Aorta (tissue), 5 donors: ENCODE results near the gene PAPPA. TPM values are rescaled to one million over a fixed set of nuclear protein-coding genes. Genes with fewer than 3 reads are reported as not detected.

Source experiments
- ATAC-seq: fragments of 200-7000 bp; cut with Tn5 transposase; one replicate; pipeline ENCODE4 v1.9.1; 2022; ENCODE audit warnings: moderate library complexity; ENCODE audit not compliant: low FRiP score
- DNase-seq, 2 donors: peaks; one replicate each; pipeline ENCODE4 v3.0.0-alpha.2; 2020
- H3K27ac ChIP-seq, 2 donors: one replicate each; pipeline ENCODE4 v1.5.1; 2013; ENCODE audit warnings: low read length in 2 of 2, mild to moderate bottlenecking in 2 of 2, moderate library complexity in 2 of 2, control low read depth in 1 of 2, inconsistent platforms in 1 of 2, low read depth in 1 of 2
- H3K27me3 ChIP-seq, 2 donors: one replicate each; pipeline ENCODE4 v1.6.1; 2013; ENCODE audit warnings: control low read depth in 1 of 2, low read length in 1 of 2, mild to moderate bottlenecking in 1 of 2, moderate library complexity in 1 of 2; ENCODE audit not compliant: insufficient read depth in 2 of 2, control insufficient read depth in 1 of 2
- H3K36me3 ChIP-seq, 2 donors: one replicate each; pipeline ENCODE4 v1.6.1; 2013; ENCODE audit warnings: control low read depth in 1 of 2, low read length in 1 of 2, mild to moderate bottlenecking in 1 of 2; ENCODE audit not compliant: insufficient read depth in 2 of 2, control insufficient read depth in 1 of 2
- H3K4me1 ChIP-seq, 2 donors: one replicate each; pipeline ENCODE4 v1.6.1; 2013; ENCODE audit warnings: low read length in 2 of 2, control low read depth in 1 of 2, mild to moderate bottlenecking in 1 of 2, moderate library complexity in 1 of 2; ENCODE audit not compliant: insufficient read depth in 2 of 2, control insufficient read depth in 1 of 2
- H3K4me3 ChIP-seq, 2 donors: one replicate each; pipeline ENCODE4 v1.5.1; 2013; ENCODE audit warnings: low read length in 2 of 2, control low read depth in 1 of 2, mild to moderate bottlenecking in 1 of 2
- H3K9me3 ChIP-seq: one replicate; pipeline ENCODE4 v1.6.1; 2013; ENCODE audit warnings: mild to moderate bottlenecking, low read length; ENCODE audit not compliant: control insufficient read depth
- WGBS, 2 donors: extraction: QIAGEN DNeasy Blood & Tissue Kit; methylation state at CpG; one replicate each; pipeline ENCODE4 v1.1.7; 2013; 5-methylcytosine and 5-hydroxymethylcytosine counted together
- intact Hi-C, 2 donors: fragments of 100-400 bp; cut with DNase I; formaldehyde crosslinking; loops; one replicate each; pipeline versions ENCODE4 v1.14.2 to v1.15.0; 2022
- polyA plus RNA-seq, 2 donors: library from polyadenylated mRNA; stranded (reverse); fragments of 200-250 nt; gene quantifications; one replicate each; pipeline ENCODE4 v1.2.3, GENCODE V29; 2013
- total RNA-seq, 2 donors: library from RNA; stranded (reverse); fragmentation: NEBNext Ultra II Directional; extraction: Animal tissue kit (Norgen Biotek cat#: 25700); gene quantifications; one replicate each; pipeline ENCODE4 v1.2.1, GENCODE V29; 2021
- donor health status: healthy with polysubstance abuse.
- donor health status: Bipolar disorder and iron deficiency.
- donor health status: DM: no; HTN: no; CAD: no.
- donor health status: DM: no; HTN: no; CAD: no.
- donor health status: DM: yes; HTN: yes; CAD: no.

The PAPPA gene
- total and polyA plus RNA-seq, 4 donors, result 0.50 to 16.6 (median 7.3) TPM

GRCh38 chr9:116409638-116410037, 256.0 kb downstream of the PAPPA start:
- no peaks in the 10 kb centered on the region for H3K4me1 ChIP-seq
- DNase-seq (no peak), ATAC-seq (no peak)
- H3K27me3 ChIP-seq, result no peaks in the 10 kb centered on the region
- H3K27ac ChIP-seq, result no peak overlapping the region
- intact Hi-C loops, result no loop called here
- no peak overlapping the region for H3K4me3 ChIP-seq
- H3K9me3 ChIP-seq, result no peaks in the 10 kb centered on the region
- 89 to 90% methylated on average over 6 of the region's 6 CpGs for WGBS, 2 donors
- H3K36me3 ChIP-seq, result no peaks in the 10 kb centered on the region

DNA sequence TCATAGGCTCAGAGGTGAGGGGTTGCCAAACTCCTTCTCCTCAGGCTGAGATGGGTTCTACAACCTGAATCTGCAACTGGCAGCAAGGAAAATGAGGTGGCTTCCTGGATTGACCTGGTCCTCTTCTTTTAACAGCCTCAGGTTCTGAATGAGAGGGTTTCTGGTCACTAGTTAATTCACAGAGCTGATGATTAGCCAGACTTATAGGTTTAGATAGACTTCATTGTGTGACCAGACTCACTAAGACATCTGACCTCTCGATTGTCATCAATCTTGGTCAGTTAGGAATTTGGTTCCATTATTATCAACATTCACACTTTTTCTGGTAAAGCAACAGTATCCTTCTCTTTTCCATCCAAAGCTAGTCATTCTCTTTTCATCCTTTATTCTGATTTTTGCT, 257.9 kb downstream of the PAPPA start:
- Histone ChIP-seq H3K9me3 (no peaks in the 10 kb centered on the region), H3K27me3 (no peaks in the 10 kb centered on the region), H3K36me3 (no peaks in the 10 kb centered on the region), H3K4me3 (no peak overlapping the region), H3K27ac (no peak overlapping the region), H3K4me1 (no peaks in the 10 kb centered on the region)
- WGBS, 2 donors, result 97% methylated on average over 1 of the region's 1 CpG
- ATAC-seq (no peak), DNase-seq (no peak)
- intact Hi-C loops, result no loop called here

- DNase-seq (no peak), ATAC-seq (no peak)
- H3K4me3 ChIP-seq, result no peak overlapping the region
- H3K4me1 ChIP-seq, result no peaks in the 10 kb centered on the region
- 74 to 86% methylated on average over 2 of the region's 2 CpGs for WGBS, 2 donors
- H3K27ac ChIP-seq, result no peak overlapping the region
- no peaks in the 10 kb centered on the region for H3K9me3 ChIP-seq
- intact Hi-C loops, result no loop called here
- peaks cover 0 to 1% of the 10 kb centered on the region in 2 donors for H3K36me3 ChIP-seq
- no peaks in the 10 kb centered on the region for H3K27me3 ChIP-seq
Observed at GRCh38 chr9:116414374-116414773, 260.8 kb downstream of the PAPPA start.

GRCh38 chr9:116416421-116416820, 262.8 kb downstream of the PAPPA start:
- Histone ChIP-seq H3K9me3 (no peaks in the 10 kb centered on the region), H3K27me3 (no peaks in the 10 kb centered on the region), H3K36me3 (peaks cover 0 to 5% of the 10 kb centered on the region in 2 donors), H3K4me3 (no peak overlapping the region), H3K4me1 (no peaks in the 10 kb centered on the region), H3K27ac (no peak overlapping the region)
- intact Hi-C loops, result no loop called here
- no peak for ATAC-seq
- 98 to 100% methylated on average over 1 of the region's 1 CpG for WGBS, 2 donors
- no peak for DNase-seq

DNA sequence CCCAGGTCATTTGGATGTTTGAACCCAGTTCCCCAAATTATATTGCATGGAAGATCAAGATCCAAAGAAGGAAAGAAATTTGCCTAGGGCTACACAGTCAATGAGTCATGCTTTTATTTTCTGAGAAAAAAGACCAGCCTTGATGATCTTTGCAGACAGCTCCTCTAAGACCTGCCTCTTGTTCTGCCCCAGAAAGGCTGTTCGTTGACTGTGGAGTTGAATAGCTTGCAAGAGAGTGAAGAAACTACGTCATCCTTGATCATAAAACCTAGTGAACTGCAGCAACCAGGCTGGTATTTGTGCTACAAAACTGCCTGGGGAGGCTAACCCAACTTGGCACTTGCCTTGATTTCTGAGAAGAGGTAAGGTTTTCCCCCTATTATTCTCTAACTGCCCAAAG, 263.9 kb downstream of the PAPPA start:
- no peak for DNase-seq
- peaks cover 0 to 5% of the 10 kb centered on the region in 2 donors for H3K36me3 ChIP-seq
- ATAC-seq, result no peak
- H3K9me3 ChIP-seq, result no peaks in the 10 kb centered on the region
- H3K27me3 ChIP-seq, result no peaks in the 10 kb centered on the region
- no peaks in the 10 kb centered on the region for H3K4me1 ChIP-seq
- intact Hi-C loops, result no loop called here
- WGBS, 2 donors, result 95 to 96% methylated on average over 2 of the region's 2 CpGs
- no peak overlapping the region for H3K27ac ChIP-seq
- H3K4me3 ChIP-seq, result no peak overlapping the region

- Histone ChIP-seq H3K36me3 (peaks cover 0 to 5% of the 10 kb centered on the region in 2 donors), H3K27me3 (no peaks in the 10 kb centered on the region), H3K9me3 (no peaks in the 10 kb centered on the region), H3K27ac (no peak overlapping the region), H3K4me1 (no peaks in the 10 kb centered on the region), H3K4me3 (no peak overlapping the region)
- DNase-seq (no peak), ATAC-seq (no peak)
- 45 to 64% methylated on average over 3 of the region's 3 CpGs for WGBS, 2 donors
- intact Hi-C loops, result no loop called here
Observed at GRCh38 chr9:116419181-116419580, 265.6 kb downstream of the PAPPA start.

DNA sequence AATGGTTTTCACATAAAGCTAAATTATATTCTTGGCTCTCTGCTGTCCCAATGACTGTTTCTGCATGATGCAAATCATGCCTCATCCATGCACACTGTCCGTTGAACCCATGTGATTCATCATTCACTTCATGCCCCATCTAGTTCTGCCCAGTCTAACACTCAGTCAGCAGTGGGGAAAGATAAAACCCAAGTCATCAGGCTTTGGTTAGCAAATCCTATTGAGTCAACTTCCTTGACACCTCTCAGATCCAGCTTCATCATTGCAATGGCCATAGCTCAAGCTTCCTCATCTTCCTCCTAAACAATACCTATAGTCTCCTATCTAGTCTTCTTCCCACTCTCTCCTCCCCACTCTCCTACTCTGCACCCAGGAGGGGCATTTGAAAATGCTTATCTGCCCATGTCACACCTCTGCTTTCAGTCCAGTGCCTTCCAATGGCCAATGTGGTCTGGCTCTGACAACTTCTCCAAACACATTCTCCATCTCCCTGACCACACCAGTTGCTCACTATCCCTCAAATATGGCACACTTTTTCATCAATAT, 267.5 kb downstream of the PAPPA start:
- H3K4me3 ChIP-seq, result no peak overlapping the region
- DNase-seq (no peak), ATAC-seq (no peak)
- H3K27ac ChIP-seq, result no peak overlapping the region
- no peaks in the 10 kb centered on the region for H3K27me3 ChIP-seq
- WGBS, 2 donors, result 87 to 89% methylated on average over 1 of the region's 1 CpG
- H3K36me3 ChIP-seq, result peaks cover 0 to 5% of the 10 kb centered on the region in 2 donors
- no peaks in the 10 kb centered on the region for H3K9me3 ChIP-seq
- intact Hi-C loops, result no loop called here
- no peaks in the 10 kb centered on the region for H3K4me1 ChIP-seq

DNA sequence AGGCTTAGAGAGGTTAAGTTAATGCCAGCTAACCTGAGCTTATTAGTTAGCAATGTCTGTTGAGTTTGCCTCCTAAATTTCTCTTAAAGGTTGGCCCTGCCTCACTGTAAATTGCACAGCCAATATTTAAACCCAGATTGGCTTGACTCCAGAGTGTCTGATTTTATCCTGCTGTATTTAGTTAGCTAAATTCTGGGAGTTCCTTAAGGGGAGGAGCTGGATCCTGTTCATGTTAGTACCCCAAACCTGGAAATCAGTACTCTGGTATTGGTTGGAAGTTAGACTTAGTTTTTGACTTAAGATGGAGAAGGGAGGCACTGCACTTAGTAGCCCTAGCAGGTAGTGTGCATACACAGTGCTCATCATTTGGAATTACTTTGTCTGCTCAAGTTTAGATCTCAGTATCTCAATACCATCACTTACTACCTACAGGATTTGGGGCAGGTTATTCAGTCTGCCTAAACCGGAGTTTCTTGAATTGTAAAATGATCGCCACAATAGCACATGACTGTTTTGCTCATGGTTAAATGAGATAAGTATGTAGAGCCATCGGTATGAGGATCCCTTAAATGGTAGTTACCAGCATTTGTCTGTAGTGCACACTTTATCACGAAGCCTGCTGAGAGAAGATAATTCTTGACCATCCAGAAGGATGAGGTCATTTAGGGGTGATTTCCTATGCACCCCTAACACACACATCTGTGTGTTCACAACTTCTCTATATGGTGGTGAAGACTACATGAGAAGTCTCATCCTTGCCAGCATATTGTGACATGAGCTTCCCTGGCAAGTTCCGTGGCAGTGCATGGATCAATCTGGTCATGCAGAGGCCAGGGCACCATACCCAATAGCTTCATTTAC, 268.8 kb downstream of the PAPPA start:
- no peak overlapping the region for H3K27ac ChIP-seq

DNA sequence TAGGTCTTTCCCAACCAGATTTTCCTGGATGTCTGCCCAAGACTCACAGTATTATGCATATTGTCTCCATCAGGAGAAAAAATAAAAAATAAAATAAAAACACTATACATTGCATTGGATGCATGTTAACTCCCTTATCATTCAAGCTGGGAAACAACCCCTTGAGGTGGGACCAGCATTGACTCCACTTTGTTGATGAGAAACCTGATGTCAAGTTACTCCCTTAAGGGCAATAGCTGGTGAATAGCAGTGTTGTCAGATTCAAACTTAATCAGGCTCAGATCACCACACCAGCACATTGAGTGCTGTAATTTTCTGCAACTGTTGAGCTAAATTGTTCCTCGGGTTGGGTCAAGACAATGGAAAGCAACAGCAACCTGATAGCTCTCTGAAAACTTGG, 269.6 kb downstream of the PAPPA start:
- Histone ChIP-seq H3K27me3 (no peaks in the 10 kb centered on the region), H3K9me3 (no peaks in the 10 kb centered on the region), H3K4me1 (no peaks in the 10 kb centered on the region), H3K4me3 (no peak overlapping the region), H3K36me3 (peaks cover 0 to 3% of the 10 kb centered on the region in 2 donors), H3K27ac (no peak overlapping the region)
- 88 to 93% methylated on average over 1 of the region's 1 CpG for WGBS, 2 donors
- ATAC-seq (no peak), DNase-seq (no peak)
- intact Hi-C loops, result no loop called here

More for the DNA sequence above, 268.8 kb downstream of the PAPPA start:
- DNase-seq (no peak), ATAC-seq (no peak)
- Histone ChIP-seq H3K4me1 (no peaks in the 10 kb centered on the region), H3K27me3 (no peaks in the 10 kb centered on the region), H3K4me3 (no peak overlapping the region), H3K9me3 (no peaks in the 10 kb centered on the region), H3K36me3 (peaks cover 0 to 3% of the 10 kb centered on the region in 2 donors)
- WGBS, 2 donors, result 95 to 98% methylated on average over 5 of the region's 5 CpGs
- intact Hi-C loops, result no loop called here
